ENCODE results near the gene UNC45B. TPM values are rescaled to one million over a fixed set of nuclear protein-coding genes. Genes with fewer than 3 reads are reported as not detected.
"Not testable (repeated sequence)": the region's sequence is repeated elsewhere in the genome, so short reads cannot be mapped to it uniquely, and the experiment has no call there.

UNC45B gene
- 0.08 TPM for total RNA-seq

DNA sequence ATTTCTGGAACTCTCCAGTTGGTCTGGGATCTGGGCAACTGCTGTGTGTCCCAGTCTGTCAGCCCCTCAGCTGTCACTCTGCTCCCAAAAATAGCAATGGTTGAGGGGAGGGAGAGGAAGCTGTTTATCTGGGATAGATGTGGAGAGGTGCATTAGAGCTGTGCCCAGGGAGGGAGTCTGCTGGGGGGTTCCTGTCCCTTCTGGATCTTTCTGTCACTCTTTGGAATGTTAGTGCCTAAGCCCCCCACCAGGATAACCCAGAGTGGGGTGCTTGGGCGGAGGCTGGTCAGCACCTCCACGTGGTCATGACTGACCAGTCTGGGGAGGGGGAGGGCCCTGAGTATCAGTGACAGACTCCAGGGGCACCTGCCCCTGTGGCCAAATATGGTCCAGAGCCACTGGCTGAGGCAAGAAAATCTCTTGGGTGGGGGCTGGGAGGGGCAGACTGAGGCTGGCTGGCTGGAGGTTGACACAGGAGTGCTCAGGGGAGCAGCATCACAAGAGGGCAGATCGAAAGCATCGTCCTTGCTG is at the start of gene UNC45B:
TSS of gene UNC45B (plus strand) at position 443 of the 531 bp plus-strand sequence. CDS start 447 bp downstream, outside the sequence.
- DNase-seq (ENCODE audit: low spot score) = no peak

GRCh38 chr17:35099908-35100307 is 47.7 kb upstream of the UNC45B start:
- no peak for DNase-seq (ENCODE audit: low spot score)

GRCh38 chr17:35101036-35101435 is 46.6 kb upstream of the UNC45B start:
- DNase-seq (ENCODE audit: low spot score) = no peak

- no peak for DNase-seq (ENCODE audit: low spot score)
These were observed 45.9 kb upstream of the UNC45B start for GRCh38 chr17:35101725-35102124.

DNA sequence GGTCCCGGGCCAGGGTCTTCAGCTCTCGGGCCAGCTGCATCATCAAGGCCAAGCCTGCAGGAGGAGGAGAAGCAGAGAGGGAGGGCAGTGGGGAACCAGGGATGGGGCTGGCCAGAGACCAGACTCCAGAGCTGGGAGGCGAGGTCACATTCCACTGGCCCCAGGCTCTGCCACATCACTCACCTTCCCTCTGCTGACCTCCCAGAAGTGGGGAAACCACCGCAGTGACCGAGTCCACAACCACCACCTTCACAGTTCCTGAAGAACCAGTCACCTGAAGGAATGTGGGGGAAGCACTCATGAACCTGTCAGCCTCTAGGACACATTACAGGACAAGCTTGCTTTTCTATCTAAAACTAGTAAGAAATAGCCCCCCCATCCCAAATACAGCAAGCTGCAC is 44.3 kb upstream of the UNC45B start:
- DNase-seq (ENCODE audit: low spot score) = no peak

- no peak for DNase-seq (ENCODE audit: low spot score)
These were observed 42.7 kb upstream of the UNC45B start for GRCh38 chr17:35104844-35105450.

DNA sequence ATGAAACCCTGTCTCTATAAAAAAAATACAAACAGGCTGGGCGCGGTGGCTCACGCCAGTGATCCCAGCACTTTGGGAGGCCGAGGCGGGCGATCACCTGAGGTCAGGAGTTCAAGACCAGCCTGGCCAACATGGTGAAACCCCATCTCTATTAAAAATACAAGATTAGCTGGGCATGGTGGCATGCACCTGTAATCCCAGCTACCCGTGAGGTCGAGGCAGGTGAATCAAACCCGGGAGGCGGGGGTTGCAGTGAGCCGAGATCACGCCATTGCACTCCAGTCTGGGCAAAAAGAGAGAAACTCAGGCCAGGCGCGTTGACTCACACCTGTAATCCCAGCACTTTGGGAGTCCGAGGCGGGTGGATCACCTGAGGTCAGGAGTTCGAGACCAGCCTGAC is 36.8 kb upstream of the UNC45B start:
- not testable (repeated sequence) for DNase-seq (ENCODE audit: low spot score)

- DNase-seq (ENCODE audit: low spot score) = no peak
These were observed 30.8 kb upstream of the UNC45B start for GRCh38 chr17:35116845-35117244.

DNA sequence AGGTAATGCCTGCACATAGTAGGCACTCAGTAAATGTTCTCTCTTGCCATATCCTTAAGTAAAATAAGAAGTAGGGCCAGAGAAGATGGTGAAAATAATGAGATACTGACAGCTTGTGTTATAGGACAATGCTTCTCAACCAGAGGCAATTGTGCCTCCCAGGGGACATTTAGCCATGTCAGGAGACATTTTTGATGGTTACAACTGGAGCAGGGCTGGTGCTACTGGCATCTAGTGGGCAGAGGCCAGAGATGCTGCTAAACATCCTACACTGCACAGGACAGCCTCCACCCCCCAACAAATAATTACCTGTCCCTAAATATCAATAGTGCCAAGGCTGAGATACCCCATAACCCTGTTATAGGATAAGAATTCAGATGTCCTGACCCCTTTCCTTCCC is 29.6 kb upstream of the UNC45B start:
- DNase-seq (ENCODE audit: low spot score) = no peak

GRCh38 chr17:35119370-35120165 is 28.0 kb upstream of the UNC45B start, which contains the start of gene RAD51D:
RAD51D (minus strand) TSS chr17:35119860; CDS start chr17:35119613, 247 bp downstream.
- peak; percentile 56 for DNase-seq (ENCODE audit: low spot score)

- no peak for DNase-seq (ENCODE audit: low spot score)
These were observed 26.3 kb upstream of the UNC45B start, which contains the start of gene FNDC8 for GRCh38 chr17:35121315-35121714. FNDC8 (plus strand) TSS chr17:35121615; CDS start chr17:35121694, 79 bp downstream.

DNA sequence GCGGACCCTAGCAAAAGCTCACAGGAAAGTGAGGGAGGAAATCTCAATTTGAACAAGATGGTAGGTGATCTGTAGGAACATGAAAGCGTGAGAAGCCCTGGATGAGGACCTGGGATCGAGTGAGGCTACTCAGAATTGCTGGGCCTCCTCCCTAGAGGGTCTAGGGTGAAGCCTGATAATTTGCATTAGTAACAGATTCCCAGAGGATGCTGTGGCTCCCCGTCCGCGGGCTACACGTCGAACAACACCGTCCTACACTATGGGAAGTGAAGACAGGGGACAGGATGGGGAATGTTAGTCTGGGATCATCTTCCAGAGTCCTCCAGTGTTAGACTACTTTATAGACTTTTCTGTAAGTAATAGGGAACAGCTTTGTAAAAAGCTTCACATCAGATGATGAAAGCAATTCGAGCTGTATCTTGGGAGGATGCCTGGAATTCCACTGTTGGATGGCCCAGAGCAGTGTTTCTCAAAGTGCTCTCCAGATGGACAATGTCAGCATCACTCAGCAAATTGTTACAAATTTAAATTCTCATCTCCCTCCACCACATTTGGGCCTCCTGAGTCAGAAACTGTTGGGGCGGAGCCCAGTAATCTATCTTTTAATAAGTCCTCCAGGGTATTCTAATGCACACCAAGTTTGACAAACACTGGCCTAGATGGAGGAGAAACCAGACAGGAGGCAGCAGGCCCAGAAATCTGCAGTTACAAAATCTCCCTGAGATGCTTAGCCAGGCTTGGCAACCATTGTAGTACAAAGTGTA is 19.7 kb upstream of the UNC45B start:
- no peak for DNase-seq (ENCODE audit: low spot score)

DNA sequence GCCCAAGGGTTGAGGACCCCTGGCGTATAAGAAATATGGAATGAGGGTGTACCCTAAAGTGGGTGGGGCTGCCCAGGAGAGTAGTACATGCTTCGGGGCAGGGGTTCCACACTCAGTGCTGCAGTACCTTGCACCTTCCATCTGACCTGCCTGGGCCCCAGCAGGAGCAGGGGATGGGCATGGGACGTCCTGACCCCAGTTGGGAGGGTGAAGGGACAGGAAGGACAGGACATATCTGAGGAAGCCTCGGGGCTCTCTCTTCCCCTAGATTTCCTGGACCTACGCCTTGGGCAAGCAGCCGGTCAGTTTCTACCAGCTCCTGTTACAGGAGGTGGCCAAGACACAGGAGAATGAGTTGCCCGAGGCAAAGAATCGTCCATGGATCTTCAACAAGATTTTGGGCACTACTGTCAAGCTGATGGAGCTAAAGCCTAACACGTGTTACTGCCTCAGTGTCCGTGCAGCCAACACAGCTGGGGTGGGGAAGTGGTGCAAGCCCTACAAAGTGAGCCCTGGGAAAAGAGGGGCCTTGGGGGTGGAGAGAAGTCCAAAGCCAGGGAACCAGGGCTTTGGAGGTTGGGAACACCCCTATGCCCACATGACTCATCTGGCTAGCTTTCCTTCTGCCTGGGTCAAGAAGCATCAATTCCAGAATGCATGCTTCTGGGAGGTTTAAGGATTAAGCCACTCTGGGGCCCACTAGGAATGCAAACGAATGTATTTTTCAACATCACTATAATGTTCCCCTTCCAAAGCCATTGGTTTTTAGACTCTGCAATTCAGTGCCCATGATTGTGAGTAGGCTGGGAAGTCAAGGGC is 18.3 kb upstream of the UNC45B start:
- DNase-seq (ENCODE audit: low spot score) = no peak

- DNase-seq (ENCODE audit: low spot score) = no peak
These were observed 17.7 kb upstream of the UNC45B start for GRCh38 chr17:35129973-35130351.

DNA sequence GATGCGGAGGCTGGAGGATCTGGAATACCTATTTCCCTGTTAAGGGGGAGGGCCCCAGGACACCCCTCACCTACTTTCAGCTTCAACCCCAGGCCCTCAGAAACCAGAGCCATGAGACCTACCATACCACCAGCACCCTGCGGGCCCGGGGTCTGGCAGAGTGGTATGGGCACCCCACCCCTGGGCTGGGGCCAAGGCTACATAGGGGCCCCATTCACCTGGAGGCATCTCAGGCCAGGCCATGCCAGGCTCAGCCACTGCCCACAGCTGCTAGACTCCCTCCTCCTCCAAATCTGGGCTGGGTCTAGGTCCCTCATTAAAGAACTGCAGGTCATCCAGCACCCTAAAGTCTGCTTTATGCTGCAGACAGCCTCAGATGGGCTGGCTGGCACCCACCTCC is 17.2 kb upstream of the UNC45B start:
- no peak for DNase-seq (ENCODE audit: low spot score)

GRCh38 chr17:35132099-35132498 is 15.5 kb upstream of the UNC45B start:
- DNase-seq (ENCODE audit: low spot score) = no peak

DNA sequence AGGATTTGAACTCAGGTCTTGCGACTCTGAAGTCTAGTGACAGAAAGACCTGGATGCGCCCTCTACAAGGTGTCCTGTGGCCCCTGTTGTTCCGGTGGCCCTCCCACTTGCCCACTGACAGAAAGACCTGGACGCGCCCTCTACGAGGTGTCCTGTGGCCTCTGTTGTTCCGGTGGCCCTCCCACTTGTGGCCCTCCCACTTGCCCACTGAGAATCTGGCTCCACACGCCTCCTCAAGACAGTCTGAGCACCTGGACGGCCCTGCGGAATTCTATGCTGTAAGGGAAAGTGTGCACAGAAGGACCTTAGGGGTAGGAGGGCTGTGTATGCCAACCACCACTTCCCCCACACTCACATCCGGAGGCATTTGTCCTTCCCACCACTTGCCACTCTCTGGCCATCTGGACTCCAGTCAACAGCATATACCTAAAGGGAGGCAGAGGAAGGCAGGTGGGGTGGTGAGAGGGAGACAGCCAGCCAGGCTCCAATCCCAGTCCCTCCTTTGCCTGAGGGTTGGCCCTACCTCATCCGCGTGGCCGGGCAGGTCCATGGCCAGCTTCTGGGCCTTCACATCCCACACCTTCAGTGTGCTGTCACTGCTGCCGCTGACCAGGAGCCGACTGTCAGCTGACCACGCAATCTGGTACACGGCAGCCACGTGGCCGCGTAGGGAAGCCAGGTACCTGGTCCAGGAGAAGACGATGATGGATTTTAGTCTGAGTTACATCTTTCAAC is 14.6 kb upstream of the UNC45B start:
- no peak for DNase-seq (ENCODE audit: low spot score)

DNA sequence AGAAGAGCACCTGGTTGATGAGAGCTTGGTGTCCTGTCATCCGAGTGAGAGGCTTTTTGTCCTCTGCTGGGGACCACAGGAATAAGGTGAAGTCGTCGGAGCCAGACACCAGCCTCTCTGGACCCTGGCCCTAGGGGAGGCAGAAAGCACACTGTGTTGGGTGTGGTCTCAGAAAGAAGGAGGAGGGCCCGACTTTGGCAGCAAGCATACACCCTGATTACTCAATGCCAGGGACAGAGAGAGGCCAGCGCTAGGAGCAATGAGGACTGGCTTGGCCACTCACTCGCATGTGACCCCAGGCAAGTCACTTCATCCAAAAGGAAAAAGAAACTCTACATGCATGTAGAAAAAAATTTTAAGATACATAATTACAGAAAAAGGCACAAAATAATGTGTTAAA is 12.3 kb upstream of the UNC45B start:
- DNase-seq (ENCODE audit: low spot score) = no peak

DNA sequence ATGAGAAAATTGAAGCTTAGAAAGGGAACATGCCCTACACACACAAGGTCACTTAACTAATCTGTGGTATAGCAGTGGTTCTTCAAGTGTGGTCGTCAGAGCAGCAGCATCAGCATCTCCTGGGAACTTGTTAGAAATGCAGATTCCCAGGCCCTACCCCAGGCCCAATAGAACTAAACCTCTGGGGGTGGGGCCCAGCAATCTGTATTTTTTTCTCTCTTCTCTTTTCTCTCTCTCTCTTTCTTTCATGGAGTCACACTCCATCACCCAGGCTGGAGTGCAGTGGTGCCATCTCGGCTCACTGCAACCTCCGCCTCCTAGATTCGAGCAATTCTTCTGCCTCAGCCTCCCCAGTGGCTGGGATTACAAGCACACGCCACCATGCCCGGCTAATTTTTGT is 9.4 kb upstream of the UNC45B start:
- DNase-seq (ENCODE audit: low spot score) = no peak

- DNase-seq (ENCODE audit: low spot score) = peak; percentile 85
These were observed 5.7 kb upstream of the UNC45B start, which contains the start of gene NLE1 for GRCh38 chr17:35141681-35142466. NLE1 (minus strand) TSS chr17:35142303; CDS start chr17:35142275, 28 bp downstream.
